Aorta (tissue), 5 donors: ENCODE results near the gene DLK2. TPM values are rescaled to one million over a fixed set of nuclear protein-coding genes. Genes with fewer than 3 reads are reported as not detected.

Source experiments
- ATAC-seq: fragments of 200-7000 bp; cut with Tn5 transposase; one replicate; pipeline ENCODE4 v1.9.1; 2022; ENCODE audit warnings: moderate library complexity; ENCODE audit not compliant: low FRiP score
- DNase-seq, 2 donors: peaks; one replicate each; pipeline ENCODE4 v3.0.0-alpha.2; 2020
- H3K27ac ChIP-seq, 2 donors: one replicate each; pipeline ENCODE4 v1.5.1; 2013; ENCODE audit warnings: low read length in 2 of 2, mild to moderate bottlenecking in 2 of 2, moderate library complexity in 2 of 2, control low read depth in 1 of 2, inconsistent platforms in 1 of 2, low read depth in 1 of 2
- H3K27me3 ChIP-seq, 2 donors: one replicate each; pipeline ENCODE4 v1.6.1; 2013; ENCODE audit warnings: control low read depth in 1 of 2, low read length in 1 of 2, mild to moderate bottlenecking in 1 of 2, moderate library complexity in 1 of 2; ENCODE audit not compliant: insufficient read depth in 2 of 2, control insufficient read depth in 1 of 2
- H3K36me3 ChIP-seq, 2 donors: one replicate each; pipeline ENCODE4 v1.6.1; 2013; ENCODE audit warnings: control low read depth in 1 of 2, low read length in 1 of 2, mild to moderate bottlenecking in 1 of 2; ENCODE audit not compliant: insufficient read depth in 2 of 2, control insufficient read depth in 1 of 2
- H3K4me1 ChIP-seq, 2 donors: one replicate each; pipeline ENCODE4 v1.6.1; 2013; ENCODE audit warnings: low read length in 2 of 2, control low read depth in 1 of 2, mild to moderate bottlenecking in 1 of 2, moderate library complexity in 1 of 2; ENCODE audit not compliant: insufficient read depth in 2 of 2, control insufficient read depth in 1 of 2
- H3K4me3 ChIP-seq, 2 donors: one replicate each; pipeline ENCODE4 v1.5.1; 2013; ENCODE audit warnings: low read length in 2 of 2, control low read depth in 1 of 2, mild to moderate bottlenecking in 1 of 2
- H3K9me3 ChIP-seq: one replicate; pipeline ENCODE4 v1.6.1; 2013; ENCODE audit warnings: mild to moderate bottlenecking, low read length; ENCODE audit not compliant: control insufficient read depth
- WGBS, 2 donors: extraction: QIAGEN DNeasy Blood & Tissue Kit; methylation state at CpG; one replicate each; pipeline ENCODE4 v1.1.7; 2013; 5-methylcytosine and 5-hydroxymethylcytosine counted together
- intact Hi-C, 2 donors: fragments of 100-400 bp; cut with DNase I; formaldehyde crosslinking; loops; one replicate each; pipeline versions ENCODE4 v1.14.2 to v1.15.0; 2022
- polyA plus RNA-seq, 2 donors: library from polyadenylated mRNA; stranded (reverse); fragments of 200-250 nt; gene quantifications; one replicate each; pipeline ENCODE4 v1.2.3, GENCODE V29; 2013
- total RNA-seq, 2 donors: library from RNA; stranded (reverse); fragmentation: NEBNext Ultra II Directional; extraction: Animal tissue kit (Norgen Biotek cat#: 25700); gene quantifications; one replicate each; pipeline ENCODE4 v1.2.1, GENCODE V29; 2021
- donor health status: healthy with polysubstance abuse.
- donor health status: Bipolar disorder and iron deficiency.
- donor health status: DM: no; HTN: no; CAD: no.
- donor health status: DM: no; HTN: no; CAD: no.
- donor health status: DM: yes; HTN: yes; CAD: no.

DLK2 gene
- total and polyA plus RNA-seq, 4 donors: not detected

DNA sequence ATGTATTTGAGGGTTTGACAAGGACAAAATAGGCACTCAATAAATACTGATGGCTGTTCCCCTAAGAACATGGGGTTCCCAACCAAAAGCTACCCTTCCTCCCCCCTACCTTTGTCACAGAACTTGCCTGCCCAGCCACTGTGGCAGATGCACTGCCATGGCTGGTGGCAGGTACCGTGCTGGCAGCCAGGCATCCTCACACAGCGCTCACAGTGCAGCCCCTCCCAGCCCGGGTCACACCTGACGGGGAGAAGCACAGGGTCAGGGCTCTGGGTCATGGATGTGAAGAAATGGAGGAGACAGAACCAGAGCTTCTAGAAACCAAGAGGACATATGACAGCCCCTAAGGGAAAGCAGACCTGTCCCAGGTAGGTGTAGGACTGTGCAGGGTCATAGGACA, 2.5 kb downstream of the DLK2 start:
- 95 to 97% methylated on average over 4 of the region's 4 CpGs for WGBS, 2 donors
- DNase-seq (peak in 1 of 2 donors; percentile 47), ATAC-seq (no peak)
- intact Hi-C loops: no loop called here
- Histone ChIP-seq H3K4me3 (no peak overlapping the region), H3K27ac (no peak overlapping the region), H3K36me3 (peaks cover 2 to 11% of the 10 kb centered on the region in 2 donors), H3K9me3 (no peaks in the 10 kb centered on the region), H3K4me1 (no peaks in the 10 kb centered on the region), H3K27me3 (no peaks in the 10 kb centered on the region)

DNA sequence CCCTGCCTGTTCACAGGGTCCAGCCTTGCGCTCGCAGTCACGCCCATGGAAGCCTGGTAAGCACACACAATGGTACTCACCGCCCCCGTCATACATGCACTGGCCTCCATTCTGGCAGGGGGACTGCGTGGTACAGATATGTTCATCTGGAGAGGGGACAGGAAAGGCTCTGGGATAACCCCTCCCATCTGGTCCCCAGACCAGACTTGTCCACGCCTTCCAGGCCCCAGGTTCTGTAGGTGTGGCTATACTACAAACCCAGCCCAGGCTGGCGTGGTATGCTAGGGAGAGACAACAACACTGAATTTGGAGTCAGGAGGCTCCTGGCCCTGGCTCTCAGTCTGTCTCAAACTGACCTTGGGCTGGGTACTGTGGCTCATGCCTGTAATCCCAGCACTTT, 3.4 kb downstream of the DLK2 start:
- Histone ChIP-seq H3K27me3 (no peaks in the 10 kb centered on the region), H3K9me3 (no peaks in the 10 kb centered on the region), H3K27ac (no peak overlapping the region), H3K36me3 (peaks cover 2 to 14% of the 10 kb centered on the region in 2 donors), H3K4me1 (no peaks in the 10 kb centered on the region), H3K4me3 (no peak overlapping the region)
- ATAC-seq (no peak), DNase-seq (peak in 1 of 2 donors; percentile 53)
- 88 to 91% methylated on average over 8 of the region's 8 CpGs for WGBS, 2 donors
- intact Hi-C loops: no loop called here

DNA sequence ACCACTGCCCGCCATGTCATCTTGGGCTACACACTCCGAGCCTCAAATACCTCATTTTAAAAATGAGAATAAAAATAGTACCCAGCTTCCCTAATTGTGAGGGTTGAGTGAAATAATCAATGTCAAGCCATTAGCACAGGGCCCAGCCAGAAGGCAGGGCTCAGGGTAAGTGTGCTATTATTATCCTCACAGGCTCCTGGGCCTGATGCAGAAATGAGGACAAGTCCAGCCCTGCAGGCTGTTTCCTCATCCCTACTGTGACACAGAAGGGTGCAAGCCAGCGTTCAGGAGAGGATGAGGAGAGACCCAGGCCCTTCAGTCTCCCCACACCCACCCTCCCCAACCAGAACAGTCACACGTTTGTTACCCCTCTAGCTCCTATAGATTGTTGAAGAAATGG, 4.0 kb downstream of the DLK2 start:
- Histone ChIP-seq H3K4me1 (no peaks in the 10 kb centered on the region), H3K9me3 (no peaks in the 10 kb centered on the region), H3K27ac (no peak overlapping the region), H3K4me3 (no peak overlapping the region), H3K27me3 (no peaks in the 10 kb centered on the region), H3K36me3 (peaks cover 2 to 14% of the 10 kb centered on the region in 2 donors)
- intact Hi-C loops: no loop called here
- ATAC-seq (no peak), DNase-seq (peak in 1 of 2 donors; percentile 1)
- WGBS, 2 donors: 70 to 80% methylated on average over 4 of the region's 4 CpGs

DNA sequence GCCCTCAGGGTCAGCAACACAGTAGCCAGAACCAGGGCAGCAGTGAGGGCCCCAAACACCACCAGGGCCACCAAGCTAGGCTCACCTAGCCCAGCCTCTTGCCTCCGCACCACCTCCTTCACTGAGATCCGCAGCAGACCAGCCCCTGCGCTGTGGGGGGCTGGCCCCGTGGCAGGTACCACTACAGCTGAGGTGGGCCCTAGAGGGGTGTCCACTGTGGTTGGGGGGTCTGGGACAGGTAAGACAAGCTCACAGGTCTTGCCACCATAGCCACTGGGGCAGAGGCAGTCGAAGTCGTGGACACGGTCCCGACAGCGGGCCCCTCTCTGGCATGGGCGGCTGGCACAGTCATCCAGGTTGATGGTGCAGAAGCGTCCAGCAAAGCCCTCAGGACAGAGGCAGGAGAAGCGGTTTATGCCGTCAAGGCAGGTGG, 4.6 kb downstream of the DLK2 start:
- intact Hi-C loops: no loop called here
- Histone ChIP-seq H3K27me3 (no peaks in the 10 kb centered on the region), H3K4me3 (no peak overlapping the region), H3K36me3 (peaks cover 2 to 14% of the 10 kb centered on the region in 2 donors), H3K4me1 (no peaks in the 10 kb centered on the region), H3K9me3 (no peaks in the 10 kb centered on the region), H3K27ac (no peak overlapping the region)
- WGBS, 2 donors: 92 to 93% methylated on average over 12 to 13 of the region's 13 CpGs
- peak in 1 of 2 donors; percentile 69 for DNase-seq
- ATAC-seq: no peak

DNA sequence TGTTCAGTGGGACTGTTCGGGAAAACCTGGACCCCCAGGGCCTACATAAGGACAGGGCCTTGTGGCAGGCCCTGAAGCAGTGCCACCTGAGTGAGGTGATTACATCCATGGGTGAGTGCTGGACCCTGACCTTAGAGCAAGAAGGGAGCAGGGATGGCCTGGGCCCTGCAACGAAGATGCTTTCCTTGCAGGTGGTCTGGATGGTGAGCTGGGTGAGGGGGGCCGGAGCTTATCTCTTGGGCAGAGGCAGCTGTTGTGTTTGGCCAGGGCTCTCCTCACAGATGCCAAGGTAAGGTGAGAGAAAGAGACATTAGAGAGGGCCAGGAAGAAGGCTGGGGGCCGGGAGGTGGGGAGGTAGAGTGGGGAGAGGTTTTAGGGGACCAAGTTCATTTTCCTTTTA, 6.4 kb downstream of the DLK2 start:
- intact Hi-C loops: no loop called here
- H3K4me3 ChIP-seq: no peak overlapping the region
- no peaks in the 10 kb centered on the region for H3K9me3 ChIP-seq
- 80 to 87% methylated on average over 4 of the region's 4 CpGs for WGBS, 2 donors
- no peaks in the 10 kb centered on the region for H3K27me3 ChIP-seq
- no peaks in the 10 kb centered on the region for H3K4me1 ChIP-seq
- DNase-seq (peak in 1 of 2 donors; percentile 57), ATAC-seq (no peak)
- H3K27ac ChIP-seq: no peak overlapping the region
- H3K36me3 ChIP-seq: peaks cover 2 to 17% of the 10 kb centered on the region in 2 donors

DNA sequence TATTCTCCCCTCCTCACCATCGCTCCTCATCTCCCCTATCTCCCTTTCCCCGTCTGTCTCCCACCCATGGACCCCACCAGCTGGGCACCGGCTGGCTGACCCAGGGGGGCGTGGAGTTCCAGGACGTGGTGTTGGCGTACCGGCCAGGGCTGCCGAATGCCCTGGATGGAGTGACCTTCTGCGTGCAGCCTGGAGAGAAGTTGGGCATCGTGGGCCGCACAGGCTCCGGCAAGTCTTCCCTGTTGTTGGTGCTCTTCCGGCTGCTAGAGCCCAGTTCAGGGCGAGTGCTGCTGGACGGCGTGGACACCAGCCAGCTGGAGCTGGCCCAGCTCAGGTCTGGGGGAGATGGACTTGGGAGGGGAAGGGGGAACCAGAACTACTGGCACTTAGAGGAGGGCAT, 7.7 kb downstream of the DLK2 start:
- peaks cover 2 to 22% of the 10 kb centered on the region in 2 donors for H3K36me3 ChIP-seq
- intact Hi-C loops: no loop called here
- 90 to 93% methylated on average over 16 of the region's 16 CpGs for WGBS, 2 donors

DNA sequence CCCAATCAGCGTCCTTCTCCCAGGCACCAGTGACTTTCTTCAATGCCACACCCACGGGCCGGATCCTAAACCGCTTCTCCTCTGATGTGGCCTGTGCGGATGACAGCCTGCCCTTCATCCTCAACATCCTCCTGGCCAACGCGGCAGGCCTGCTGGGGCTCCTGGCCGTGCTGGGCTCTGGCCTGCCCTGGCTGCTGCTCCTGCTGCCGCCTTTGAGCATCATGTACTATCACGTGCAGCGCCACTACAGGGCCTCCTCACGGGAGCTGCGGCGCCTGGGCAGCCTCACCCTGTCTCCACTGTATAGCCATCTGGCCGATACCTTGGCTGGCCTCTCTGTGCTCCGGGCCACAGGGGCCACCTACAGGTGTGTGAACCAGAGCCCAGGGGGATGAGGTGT, 9.8 kb downstream of the DLK2 start:
- 84 to 88% methylated on average over 16 of the region's 16 CpGs for WGBS, 2 donors
- ATAC-seq (no peak), DNase-seq (no peak)
- no peaks in the 10 kb centered on the region for H3K27me3 ChIP-seq
- H3K4me3 ChIP-seq: no peak overlapping the region
- H3K4me1 ChIP-seq: no peaks in the 10 kb centered on the region
- no peak overlapping the region for H3K27ac ChIP-seq
- intact Hi-C loops: no loop called here
- peaks cover 2 to 18% of the 10 kb centered on the region in 2 donors for H3K36me3 ChIP-seq
- no peaks in the 10 kb centered on the region for H3K9me3 ChIP-seq

More for the DNA sequence above, 7.7 kb downstream of the DLK2 start:
- no peaks in the 10 kb centered on the region for H3K27me3 ChIP-seq
- H3K4me3 ChIP-seq: no peak overlapping the region
- no peaks in the 10 kb centered on the region for H3K4me1 ChIP-seq
- DNase-seq (no peak), ATAC-seq (no peak)
- no peaks in the 10 kb centered on the region for H3K9me3 ChIP-seq
- no peak overlapping the region for H3K27ac ChIP-seq

DNA sequence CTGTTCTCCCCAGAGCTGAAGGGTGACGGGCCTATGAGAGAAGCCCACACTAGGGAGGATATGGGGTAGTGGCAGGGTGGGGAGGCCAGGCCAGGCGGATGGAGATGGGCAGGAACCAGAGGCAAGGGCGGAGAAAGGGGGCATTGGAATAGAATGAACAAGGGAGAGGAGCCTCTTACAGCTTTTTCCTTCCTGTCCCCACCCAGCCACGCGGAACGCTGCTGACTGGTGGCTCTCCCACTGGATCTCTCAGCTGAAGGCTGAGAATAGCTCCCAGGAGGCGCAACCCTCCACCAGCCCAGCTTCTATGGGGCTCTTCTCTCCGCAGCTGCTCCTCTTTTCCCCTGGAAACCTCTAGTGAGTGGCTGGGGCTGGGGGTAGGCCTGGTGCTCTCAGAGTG, 10.8 kb downstream of the DLK2 start:
- ATAC-seq: no peak
- WGBS, 2 donors: 87 to 92% methylated on average over 8 of the region's 8 CpGs
- intact Hi-C loops: no loop called here
- no peaks in the 10 kb centered on the region for H3K9me3 ChIP-seq
- DNase-seq: no peak
- no peak overlapping the region for H3K4me3 ChIP-seq
- H3K4me1 ChIP-seq: no peaks in the 10 kb centered on the region
- H3K27me3 ChIP-seq: no peaks in the 10 kb centered on the region
- H3K36me3 ChIP-seq: peaks cover 2 to 15% of the 10 kb centered on the region in 2 donors
- H3K27ac ChIP-seq: no peak overlapping the region

DNA sequence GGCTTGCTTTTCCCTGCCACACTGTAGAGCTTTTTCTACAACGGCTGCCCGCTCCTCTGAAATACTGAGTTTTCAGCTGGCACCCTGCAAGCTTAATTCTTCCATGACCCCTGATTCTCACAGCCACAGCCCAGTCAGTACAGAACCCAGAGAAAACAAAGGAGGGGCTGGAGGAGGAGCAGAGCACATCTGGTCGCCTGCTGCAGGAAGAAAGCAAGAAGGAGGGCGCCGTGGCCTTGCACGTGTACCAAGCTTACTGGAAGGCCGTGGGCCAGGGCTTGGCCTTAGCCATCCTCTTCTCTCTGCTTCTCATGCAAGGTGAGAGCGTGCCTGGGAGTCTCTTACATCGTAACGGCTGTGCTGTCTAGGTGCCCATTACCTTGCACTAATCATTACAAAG, 11.3 kb downstream of the DLK2 start:
- Histone ChIP-seq H3K4me1 (no peaks in the 10 kb centered on the region), H3K9me3 (no peaks in the 10 kb centered on the region), H3K4me3 (no peak overlapping the region), H3K27me3 (no peaks in the 10 kb centered on the region), H3K27ac (no peak overlapping the region), H3K36me3 (peaks cover 2 to 12% of the 10 kb centered on the region in 2 donors)
- intact Hi-C loops: no loop called here
- DNase-seq (no peak), ATAC-seq (no peak)
- 82 to 84% methylated on average over 10 of the region's 10 CpGs for WGBS, 2 donors
